Suppressor macrophage treated with lipopolysaccharide for 4 hours (primary cell): ENCODE data around the gene SP3.
A peak's percentile ranks its signal among the peaks of the same experiment; 100 is the strongest.

Experiments used
- DNase-seq: peaks from one replicate; pipeline ENCODE4 v3.0.0-alpha.2; 2020

SP3 gene

DNA sequence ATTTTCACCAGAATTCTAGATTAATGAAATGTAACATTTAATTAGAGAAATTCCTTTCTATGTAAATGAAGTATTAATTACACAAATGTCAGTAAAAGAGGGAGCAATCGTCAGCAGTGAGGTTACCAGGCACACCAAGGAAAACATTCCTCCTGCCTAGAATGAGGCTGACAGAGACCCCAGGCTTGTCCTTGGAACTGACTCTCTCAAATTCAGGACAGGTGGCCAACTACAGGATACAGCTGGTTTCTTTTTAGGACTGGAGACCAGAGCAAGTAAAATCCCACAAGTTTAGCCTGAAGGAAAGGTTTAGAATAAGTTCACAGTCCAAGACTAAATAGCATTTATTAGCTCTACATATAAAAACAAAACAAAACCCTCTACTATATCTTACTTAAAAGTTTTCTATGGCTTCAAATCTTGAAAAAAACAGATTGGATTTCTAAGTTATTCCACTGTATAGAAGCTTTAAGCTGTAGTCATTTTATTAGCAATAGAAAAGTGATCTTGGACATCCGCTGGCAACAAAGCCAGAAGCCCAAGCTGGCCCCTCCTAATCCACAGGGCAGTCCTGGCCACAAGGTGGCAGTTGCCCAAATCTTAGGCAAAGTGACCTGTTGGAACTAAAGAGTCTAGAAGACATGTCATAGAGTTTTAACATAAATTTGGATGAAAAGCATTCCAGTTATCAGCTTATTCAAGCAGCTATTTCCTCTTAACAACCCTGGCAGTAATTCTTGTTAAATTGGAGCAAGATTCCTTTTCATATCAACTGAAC lies 81.0 kb downstream of the SP3 start:
- DNase-seq: peak; percentile 58

DNA sequence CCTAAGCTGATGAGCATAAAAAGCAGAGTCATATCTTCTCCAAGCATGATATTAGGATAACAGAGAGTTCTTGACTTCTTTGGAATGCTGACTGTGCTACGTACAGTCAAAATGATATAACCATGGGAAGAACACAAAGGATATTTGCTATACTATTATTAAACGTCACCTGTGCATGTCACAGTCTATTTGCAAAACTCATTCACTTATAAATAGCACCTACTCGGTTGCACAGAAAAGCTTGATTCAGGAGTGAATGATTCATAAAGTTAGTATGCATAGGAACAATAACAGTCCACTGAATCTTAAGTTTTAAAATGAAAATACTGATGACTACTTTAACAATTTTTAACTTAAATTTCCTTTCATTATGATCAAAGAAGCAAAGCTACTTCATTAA lies 83.3 kb downstream of the SP3 start:
- no peak for DNase-seq

DNA sequence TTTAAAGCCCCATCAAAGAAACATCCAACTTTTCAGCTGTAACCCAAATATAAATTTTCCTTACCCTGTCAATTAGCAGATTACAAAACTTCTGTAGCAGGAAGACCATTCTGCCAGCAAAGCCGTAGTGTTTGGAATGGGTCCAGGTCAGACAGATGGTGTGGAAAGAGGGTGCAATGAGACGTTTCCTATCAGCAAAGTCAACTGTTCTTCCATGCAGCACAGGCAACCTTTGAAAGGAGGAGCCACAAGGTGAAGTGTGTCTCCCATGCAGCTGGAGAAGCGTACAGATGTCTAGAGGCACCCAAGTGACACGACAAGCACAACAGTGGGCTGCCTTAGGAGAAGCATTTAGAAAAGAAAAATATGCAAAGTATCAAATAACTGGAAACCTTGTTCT lies 83.7 kb downstream of the SP3 start:
- no peak for DNase-seq

DNA sequence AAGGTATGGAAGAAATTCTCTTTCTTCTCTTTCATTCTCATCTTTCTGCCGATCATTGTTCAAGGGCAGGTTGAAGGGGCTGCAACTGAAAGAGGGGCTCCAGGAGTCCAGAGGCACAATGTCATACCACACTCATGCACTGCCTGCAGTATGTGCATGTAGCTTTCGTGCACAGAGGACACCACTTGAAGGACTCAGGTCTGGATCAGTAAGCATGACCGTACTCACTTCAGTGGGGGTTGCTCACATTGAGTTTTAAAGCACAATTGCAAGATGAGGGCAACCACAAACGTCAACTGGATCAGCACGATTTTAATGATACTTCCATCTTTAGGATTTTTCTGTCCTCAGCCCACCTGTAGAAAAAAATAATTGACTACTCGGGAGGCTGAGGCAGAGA lies 84.6 kb downstream of the SP3 start:
- DNase-seq: no peak

DNA sequence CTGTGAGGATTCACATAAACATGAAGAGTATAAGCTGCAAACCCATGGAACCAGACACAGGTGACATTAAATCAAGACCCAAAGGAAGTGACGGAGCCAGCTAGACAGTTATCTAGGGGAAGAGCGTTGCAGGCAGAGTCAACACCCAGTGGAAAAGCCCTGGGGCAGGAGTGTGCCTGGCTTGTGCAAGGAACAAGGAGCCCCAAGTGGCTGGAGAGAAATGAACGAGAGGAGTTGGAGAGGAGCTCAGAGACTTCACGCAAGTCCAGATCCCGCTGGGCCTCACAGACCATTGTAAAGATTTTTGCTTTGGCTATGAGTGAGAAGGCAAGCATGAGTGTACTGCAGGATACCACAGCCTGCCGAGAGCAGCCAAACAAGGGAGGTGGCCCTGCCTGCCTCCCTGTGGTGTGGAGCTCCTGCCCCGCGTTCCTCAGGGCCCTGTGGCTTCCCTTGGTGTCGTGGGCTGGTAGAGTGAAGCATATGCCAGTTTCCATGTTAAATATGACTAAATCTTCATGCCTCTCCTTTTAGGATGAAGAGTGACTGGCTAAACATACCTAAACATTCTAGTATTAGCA lies 88.2 kb downstream of the SP3 start:
- DNase-seq: no peak

DNA sequence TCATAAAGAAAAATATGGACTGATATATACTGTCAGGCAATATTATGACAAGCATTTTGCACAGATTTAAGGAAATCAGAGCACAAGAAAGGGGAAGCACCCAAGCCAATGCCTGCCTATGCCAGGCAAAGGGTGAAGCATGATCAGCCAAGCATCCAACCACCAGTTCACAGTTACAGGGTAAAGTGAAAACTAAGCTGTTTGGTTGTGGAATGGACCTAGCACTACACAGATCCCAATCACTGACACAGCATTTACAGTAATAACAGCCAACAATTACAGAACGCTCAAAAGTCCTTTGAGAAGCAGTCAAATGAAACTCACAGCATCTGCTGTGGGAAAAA lies 90.3 kb downstream of the SP3 start:
- peak; percentile 54 for DNase-seq

DNA sequence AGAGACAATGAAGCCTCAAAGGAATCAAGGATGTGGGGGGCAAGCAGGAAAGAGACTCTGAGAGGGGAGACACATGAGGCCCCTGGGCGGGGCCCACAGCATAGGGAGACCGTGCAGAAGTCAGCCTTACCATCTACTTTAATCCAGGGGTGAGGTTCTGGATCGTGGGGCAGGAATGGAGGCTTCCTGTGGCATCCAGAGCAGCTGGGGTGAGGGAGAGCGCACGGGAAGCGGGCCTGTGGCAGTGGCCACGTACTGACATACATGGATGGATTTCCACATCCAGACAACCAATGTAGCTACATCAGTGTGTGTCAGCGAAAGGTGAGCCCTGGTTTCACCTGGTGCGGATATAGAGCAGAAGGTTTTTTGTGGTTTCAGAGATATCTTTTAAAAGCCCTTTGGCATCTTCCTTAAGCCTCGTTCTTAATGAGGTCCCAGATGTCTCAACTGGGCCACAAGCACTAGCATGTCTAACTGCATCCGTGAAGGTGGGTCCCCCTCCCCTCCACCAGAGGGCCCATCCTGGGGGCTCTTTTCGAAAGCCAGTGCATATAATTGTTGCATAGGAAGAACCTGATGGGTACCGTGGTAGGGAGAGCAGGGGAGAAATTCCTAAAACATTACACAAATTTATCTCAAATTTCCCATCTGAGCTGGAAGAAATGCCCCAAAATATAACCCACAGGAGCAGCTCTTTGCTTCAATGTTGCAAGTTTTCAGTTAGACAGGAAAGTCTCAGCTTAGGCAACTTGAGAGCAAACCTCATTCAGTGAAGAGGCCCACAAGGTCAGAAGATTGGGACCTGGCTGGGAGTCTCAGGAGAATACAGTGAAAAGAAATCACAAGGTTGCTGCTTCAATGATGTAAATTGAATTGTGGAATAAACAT lies 90.9 kb downstream of the SP3 start:
- DNase-seq: peak; percentile 15

DNA sequence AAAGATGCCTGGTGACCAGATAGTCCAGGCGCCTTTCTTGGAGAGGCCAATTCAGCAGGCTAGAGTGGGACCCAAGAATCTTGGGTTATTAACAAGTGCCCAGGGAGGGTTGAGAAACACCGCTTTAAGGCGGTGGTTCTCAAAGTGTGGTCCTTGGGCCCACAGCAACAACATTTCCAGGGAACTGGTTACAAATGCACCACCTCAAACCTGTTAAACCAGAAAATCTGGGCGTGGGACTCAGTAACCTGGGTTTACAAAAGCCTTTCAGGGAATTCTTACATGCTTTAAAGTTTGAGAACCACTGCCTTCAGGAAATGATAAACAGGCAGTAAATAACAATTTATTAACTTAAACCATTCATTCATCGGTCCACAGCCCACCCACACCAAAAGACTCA lies 92.5 kb downstream of the SP3 start:
- DNase-seq: no peak

DNA sequence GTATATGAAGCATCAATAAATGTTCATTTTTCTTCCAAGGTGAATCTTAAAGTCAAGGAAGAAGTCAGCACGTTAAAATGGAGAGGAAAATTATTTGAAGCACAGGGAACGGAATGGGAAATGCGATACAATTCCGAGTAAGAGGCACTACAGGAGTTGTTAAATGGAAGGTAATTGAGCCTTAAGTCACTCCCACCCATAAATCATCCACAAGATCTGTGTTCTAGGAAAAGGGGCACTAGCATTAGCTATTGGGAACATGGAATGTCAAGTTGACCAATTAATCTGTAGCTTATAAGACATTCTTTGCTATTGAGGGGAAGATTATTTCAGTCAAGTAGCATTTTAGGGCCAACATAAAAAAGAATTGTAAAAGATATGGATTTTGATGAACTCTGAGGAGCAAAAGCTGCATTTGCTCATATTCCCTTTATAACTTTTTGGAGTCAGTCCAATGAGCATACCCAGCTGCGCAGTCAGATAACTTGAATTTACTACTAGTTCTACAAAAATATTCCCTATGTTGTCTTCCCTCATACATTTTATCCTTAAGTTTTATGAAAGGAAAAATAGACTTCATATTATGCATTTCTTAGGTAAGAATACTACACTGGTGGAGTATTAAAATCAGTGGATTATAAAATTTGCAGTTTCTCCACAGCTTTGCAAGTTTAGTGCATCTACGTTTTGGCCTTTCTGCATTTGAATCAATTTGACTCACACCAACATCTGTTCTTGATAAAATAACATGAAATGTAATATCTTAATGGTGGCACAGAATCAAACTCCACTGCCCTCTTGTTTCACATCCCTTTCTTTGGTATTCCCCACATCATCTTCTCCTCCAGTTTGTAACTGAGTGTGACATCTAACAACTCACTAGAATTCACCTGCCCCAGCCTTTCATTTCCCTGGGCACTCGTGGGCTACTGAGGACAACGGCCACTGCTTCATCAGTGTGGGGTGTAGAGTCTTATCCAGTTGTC lies 95.6 kb downstream of the SP3 start:
- DNase-seq: no peak

DNA sequence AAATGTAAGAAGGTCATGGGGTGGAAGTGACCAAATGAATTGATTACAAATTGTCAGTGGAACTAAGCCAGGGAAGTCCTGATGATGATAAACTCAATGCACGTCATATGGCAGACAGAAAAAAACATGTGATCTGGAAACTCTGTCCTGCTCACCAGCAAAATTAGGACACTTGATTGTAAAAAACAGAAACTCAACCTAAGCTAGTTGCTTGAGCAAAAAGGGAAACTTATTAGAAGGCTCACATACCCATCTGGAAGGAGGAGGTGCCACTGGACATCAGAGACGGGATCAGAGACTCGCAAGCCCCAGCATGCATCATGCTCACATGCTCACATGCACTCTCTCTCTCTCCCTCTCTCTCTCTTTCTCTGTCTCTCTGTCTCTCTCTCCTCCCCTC lies 96.8 kb downstream of the SP3 start:
- DNase-seq: no peak

DNA sequence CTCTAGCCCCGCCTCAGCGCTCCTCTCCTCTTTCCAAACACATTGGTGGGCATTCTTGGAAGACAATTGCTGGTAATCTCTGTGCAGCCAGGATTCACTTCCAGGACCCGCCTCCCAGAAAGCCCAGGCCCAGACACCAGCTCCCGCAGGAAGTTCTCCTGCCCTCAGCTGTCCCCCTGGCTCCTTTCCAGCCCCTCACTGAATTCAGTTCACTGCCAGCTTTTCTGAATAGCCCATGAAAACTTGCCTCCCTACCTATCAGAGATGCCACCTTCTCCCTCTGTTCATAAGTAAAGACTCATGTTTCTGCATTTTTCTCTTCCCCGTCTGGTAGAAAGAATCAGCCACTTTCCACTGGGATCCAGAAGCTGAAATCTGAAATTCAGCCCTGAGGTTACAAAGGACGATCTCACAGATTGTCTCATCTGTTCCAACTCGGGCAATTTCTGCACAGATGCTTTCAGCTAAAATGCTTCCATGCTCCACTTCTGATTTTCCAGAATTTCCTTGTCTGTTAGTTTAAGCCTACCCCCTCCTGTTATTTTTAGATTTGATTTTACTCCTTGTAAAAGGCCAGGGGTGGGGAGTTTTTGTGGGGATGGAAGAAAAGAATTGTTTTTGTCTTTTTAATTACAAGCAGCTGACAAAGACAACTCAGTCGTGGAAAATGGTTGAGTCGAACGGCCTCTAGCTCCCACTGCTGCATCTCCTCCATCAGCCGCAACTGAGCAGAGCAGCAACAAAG lies 98.1 kb downstream of the SP3 start:
- DNase-seq: no peak

DNA sequence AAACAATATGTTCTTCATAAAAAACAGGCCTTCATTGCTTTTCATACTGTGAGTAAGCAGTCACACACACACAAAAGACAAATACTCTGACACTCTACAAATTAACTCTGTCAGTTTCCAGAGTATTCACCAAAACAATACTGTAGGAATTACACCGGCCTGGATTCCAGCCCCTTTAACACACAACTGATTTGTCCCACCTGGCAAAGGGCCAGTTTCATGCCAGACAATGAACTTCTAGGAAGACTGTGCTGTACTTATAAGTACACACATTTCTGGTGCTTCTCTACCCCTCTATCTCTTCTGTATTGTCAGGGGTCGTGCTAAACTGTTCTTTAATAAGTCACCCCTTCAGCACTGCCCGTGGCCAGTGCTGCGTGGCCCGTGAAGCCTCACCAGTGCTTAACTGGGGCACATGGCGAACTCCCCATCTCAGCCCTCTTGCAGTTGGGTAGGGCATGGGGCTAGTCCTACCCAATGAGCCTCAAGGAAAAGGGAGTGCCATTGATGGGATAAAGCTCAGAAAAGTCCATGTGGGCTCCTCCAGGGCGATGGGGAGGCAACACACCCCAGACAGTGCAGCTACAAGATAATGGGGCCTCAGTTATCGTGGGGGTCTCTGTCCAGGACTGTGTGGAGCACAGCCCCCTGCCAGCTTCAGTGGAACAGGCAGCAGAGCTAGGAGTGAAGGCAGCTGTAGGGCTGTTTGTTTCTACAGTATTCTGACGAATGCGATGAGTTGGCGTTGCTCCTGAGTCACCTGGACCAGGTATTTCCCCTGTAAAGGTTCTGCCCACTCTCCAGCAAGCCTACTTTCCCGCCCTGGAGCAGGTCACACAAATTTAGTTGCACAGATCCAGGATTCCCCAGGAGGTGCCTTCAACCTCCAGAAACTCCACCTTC lies 99.0 kb downstream of the SP3 start:
- no peak for DNase-seq

DNA sequence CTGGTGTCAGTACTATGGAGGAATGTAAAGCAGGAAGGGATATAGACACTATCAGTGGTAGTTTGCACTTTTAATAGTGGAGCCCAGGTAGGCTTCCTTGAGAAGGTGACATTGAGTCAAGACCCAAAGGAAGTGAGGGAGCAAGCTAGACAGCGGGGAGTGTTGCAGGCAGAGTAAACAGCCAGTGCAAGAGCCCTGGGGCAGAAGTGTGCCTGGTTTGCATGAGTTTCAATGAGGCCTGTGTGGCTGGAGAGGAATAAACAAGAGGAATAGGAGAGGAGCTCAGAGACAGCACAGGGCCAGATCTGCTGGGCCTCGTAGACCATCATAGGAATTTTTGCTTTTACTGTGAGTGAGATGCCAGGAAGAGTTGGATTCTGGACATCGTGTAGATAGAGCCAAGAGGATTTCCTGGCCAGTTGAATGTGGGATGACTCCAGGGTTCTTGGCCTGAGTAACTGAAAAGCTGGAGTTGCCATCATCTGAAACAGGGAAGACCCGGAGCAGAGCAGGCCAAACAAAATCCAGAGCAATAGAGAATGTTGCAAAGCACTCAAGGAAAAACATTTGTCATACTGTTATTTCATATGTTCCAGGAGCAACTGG lies 102.5 kb downstream of the SP3 start:
- no peak for DNase-seq

DNA sequence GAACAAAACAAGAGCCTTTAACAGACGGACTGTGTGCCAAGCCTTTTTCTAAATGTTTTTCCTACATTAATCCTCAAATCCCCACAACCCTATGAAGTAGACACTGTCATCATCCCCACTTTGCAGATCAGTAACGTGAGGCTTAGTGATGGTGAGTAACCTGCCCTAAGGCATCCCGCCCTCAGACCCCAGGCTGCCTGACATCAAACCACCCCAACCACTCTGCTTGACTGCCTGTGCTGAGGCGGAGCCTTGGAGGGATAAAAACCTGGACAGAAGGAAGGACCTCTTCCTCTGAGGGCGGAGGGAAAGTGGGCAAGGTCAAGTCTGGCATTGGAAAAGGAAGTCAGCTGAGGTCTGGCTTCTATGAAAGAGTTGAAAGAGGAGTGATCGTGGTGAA lies 104.6 kb downstream of the SP3 start:
- DNase-seq: no peak

DNA sequence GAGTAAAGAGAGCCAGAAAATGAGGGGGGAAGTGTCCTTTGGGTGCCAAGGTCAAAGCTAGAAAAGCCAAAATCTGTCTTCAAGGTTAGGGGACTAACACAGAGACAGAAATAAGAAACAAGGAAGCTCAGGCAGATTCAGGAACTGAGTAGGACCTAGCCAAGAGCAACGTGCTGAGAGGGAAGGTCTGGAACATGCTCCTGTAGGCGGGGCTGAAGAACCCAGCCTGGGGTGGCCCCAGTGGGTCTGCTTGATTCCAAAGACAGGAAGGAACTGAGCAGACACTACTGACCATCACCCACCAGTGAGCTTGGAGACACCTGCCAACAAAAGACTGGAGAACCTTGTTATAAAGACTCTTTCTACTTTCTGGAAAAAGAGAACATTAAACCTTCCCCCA lies 105.1 kb downstream of the SP3 start:
- peak; percentile 40 for DNase-seq

DNA sequence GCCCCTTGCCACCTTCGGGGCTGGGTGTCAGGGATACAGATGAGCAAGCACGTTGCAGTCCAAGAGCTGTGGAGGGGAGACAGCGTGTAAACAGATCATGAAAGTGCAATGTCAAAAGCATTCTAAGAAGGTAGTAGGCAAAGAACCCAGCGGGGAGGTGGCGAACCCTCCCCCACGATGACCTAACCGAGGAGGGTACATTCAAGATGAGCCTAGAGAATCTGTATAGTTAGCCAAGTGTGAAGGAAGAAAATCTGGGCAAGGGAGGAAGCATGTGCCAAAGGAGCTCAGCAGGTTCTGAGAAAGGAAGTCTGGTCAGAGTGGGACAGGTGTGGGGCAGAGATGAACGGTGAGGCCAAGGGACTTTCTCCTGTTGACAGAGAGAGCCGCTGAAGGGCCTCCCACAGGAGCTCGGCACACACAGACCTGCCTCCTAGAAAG lies 106.9 kb downstream of the SP3 start:
- DNase-seq: no peak
